H1 (cell line): ENCODE measurements around the gene IQCC. TPM values are rescaled to one million over a fixed set of nuclear protein-coding genes. Genes with fewer than 3 reads are reported as not detected.

Experiments used
- CTCF ChIA-PET: fragments of 300-600 bp; sonication (Branson Sonifier 250); formaldehyde crosslinking; loops from one replicate; lab custom pipeline; 2021; ENCODE audit not compliant: partially characterized antibody; lab: Charles Lee
- POLR2A ChIA-PET: fragments of 300-600 bp; sonication (Branson Sonifier 250); formaldehyde crosslinking; loops from one replicate; lab custom pipeline; 2021; ENCODE audit warnings: inconsistent platforms; ENCODE audit not compliant: partially characterized antibody; lab: Charles Lee
- DNase-seq, 2 experiments: peaks; one replicate each; pipeline versions ENCODE4 v3.0.0 to v3.0.0-alpha.2; 2010 to 2022; ENCODE audit warnings: low spot score in 2 of 2, low read depth in 1 of 2, mixed read lengths in 1 of 2
- FAIRE-seq: peaks from 2 replicates; lab custom pipeline; 2011; peaks lifted over from hg19 to GRCh38; lab: Jason Lieb, UNC
- H2AFZ ChIP-seq: 2 replicates; pipeline ENCODE4 v1.8.1; 2012; ENCODE audit warnings: low read length, inconsistent platforms
- H2AK5ac ChIP-seq: 2 replicates; pipeline ENCODE4 v1.6.1; 2013; ENCODE audit warnings: low read depth, low read length
- H2BK120ac ChIP-seq: replicated peaks from 2 replicates; pipeline ENCODE3; 2013; ENCODE audit warnings: low read depth, low read length, inconsistent platforms
- H2BK12ac ChIP-seq: 2 replicates; pipeline ENCODE4 v1.6.1; 2013; ENCODE audit warnings: low read depth, low read length
- H2BK15ac ChIP-seq: 2 replicates; pipeline ENCODE4 v1.6.1; 2013; ENCODE audit warnings: low read length
- H2BK20ac ChIP-seq: 2 replicates; pipeline ENCODE4 v1.6.1; 2013; ENCODE audit warnings: low read length
- H2BK5ac ChIP-seq: 2 replicates; pipeline ENCODE4 v1.6.1; 2013; ENCODE audit warnings: low read depth, low read length
- H3K14ac ChIP-seq: 2 replicates; pipeline ENCODE4 v1.6.1; 2013; ENCODE audit warnings: inconsistent platforms; ENCODE audit not compliant: insufficient read length
- H3K18ac ChIP-seq: 2 replicates; pipeline ENCODE4 v1.6.1; 2013; ENCODE audit warnings: low read length; ENCODE audit errors: extremely low read depth
- H3K23ac ChIP-seq: 2 replicates; pipeline ENCODE4 v1.6.1; 2013; ENCODE audit warnings: inconsistent platforms; ENCODE audit not compliant: insufficient read length
- H3K23me2 ChIP-seq: 2 replicates; pipeline ENCODE4 v1.6.1; 2013; ENCODE audit warnings: low read depth, low read length
- H3K27ac ChIP-seq: 2 replicates; pipeline ENCODE4 v1.6.1; 2011; ENCODE audit warnings: low read depth, low read length, inconsistent platforms
- H3K27me3 ChIP-seq, 4 experiments: replicated peaks in 1 of 4; 1 replicate in 1 of 4; 2 replicates in 3 of 4; pipeline versions ENCODE4 v1.6.1 to v1.8.1; 2011 to 2013; ENCODE audit warnings: low read length in 3 of 4, mild to moderate bottlenecking in 3 of 4, inconsistent platforms in 2 of 4, mixed read lengths in 2 of 4, moderate library complexity in 1 of 4; ENCODE audit not compliant: control insufficient read depth in 3 of 4, insufficient read depth in 3 of 4; ENCODE audit errors: extremely low read depth in 1 of 4
- H3K36me3 ChIP-seq, 4 experiments: 2 replicates each; pipeline versions ENCODE4 v1.6.1 to v1.8.1; 2011 to 2013; ENCODE audit warnings: mild to moderate bottlenecking in 4 of 4, low read length in 3 of 4, moderate library complexity in 2 of 4, control low read depth in 1 of 4, inconsistent platforms in 1 of 4; ENCODE audit not compliant: insufficient read depth in 4 of 4, control insufficient read depth in 2 of 4
- H3K4ac ChIP-seq: replicated peaks from 2 replicates; pipeline ENCODE3; 2013; ENCODE audit warnings: low read length, low read depth, mixed read lengths, inconsistent platforms; ENCODE audit not compliant: insufficient read length
- H3K4me1 ChIP-seq, 4 experiments: replicated peaks in 1 of 4; 1 replicate in 1 of 4; 2 replicates in 3 of 4; pipeline versions ENCODE4 v1.6.1 to v1.8.1; 2011 to 2013; ENCODE audit warnings: low read length in 3 of 4, inconsistent platforms in 2 of 4, mixed read lengths in 1 of 4; ENCODE audit not compliant: insufficient read depth in 4 of 4, control insufficient read depth in 3 of 4
- H3K4me2 ChIP-seq, 2 experiments: 2 replicates each; pipeline versions ENCODE4 v1.6.1 to v1.8.1; 2011 to 2013; ENCODE audit warnings: low read depth in 2 of 2, low read length in 2 of 2, control low read depth in 1 of 2, inconsistent platforms in 1 of 2, mild to moderate bottlenecking in 1 of 2; ENCODE audit not compliant: insufficient read depth in 1 of 2
- H3K4me3 ChIP-seq, 4 experiments: fragments of 200-600, 300-600 bp in 1 of 4; sonication (generic), shearing (Covaris generic), sonication (Bioruptor Twin) in 1 of 4; 2 replicates each; pipeline versions ENCODE4 v1.5.1 to v1.8.1; 2011 to 2016; ENCODE audit warnings: low read length in 4 of 4, low read depth in 3 of 4, control low read depth in 2 of 4, inconsistent platforms in 2 of 4, mild to moderate bottlenecking in 2 of 4, mixed read lengths in 1 of 4, moderate library complexity in 1 of 4; ENCODE audit not compliant: insufficient read depth in 2 of 4; ENCODE audit errors: extremely low read depth in 1 of 4
- H3K56ac ChIP-seq: replicated peaks from 2 replicates; pipeline ENCODE3; 2013; ENCODE audit warnings: low read depth, mild to moderate bottlenecking, mixed read lengths, low read length, inconsistent platforms; ENCODE audit not compliant: insufficient read length
- H3K79me1 ChIP-seq: 2 replicates; pipeline ENCODE4 v1.6.1; 2013; ENCODE audit warnings: low read depth, low read length, control low read depth
- H3K79me2 ChIP-seq, 2 experiments: 2 replicates each; pipeline versions ENCODE4 v1.6.1 to v1.8.1; 2012 to 2013; ENCODE audit warnings: low read length in 2 of 2, mild to moderate bottlenecking in 2 of 2, inconsistent platforms in 1 of 2; ENCODE audit not compliant: insufficient read depth in 2 of 2, control insufficient read depth in 1 of 2
- H3K9ac ChIP-seq, 4 experiments: replicated peaks in 1 of 4; 1 replicate in 1 of 4; 2 replicates in 3 of 4; pipeline versions ENCODE4 v1.6.1 to v1.8.1; 2011 to 2013; ENCODE audit warnings: low read depth in 3 of 4, low read length in 3 of 4, control low read depth in 2 of 4, mild to moderate bottlenecking in 2 of 4, moderate library complexity in 2 of 4, inconsistent platforms in 1 of 4; ENCODE audit errors: extremely low read depth in 1 of 4
- H3K9me3 ChIP-seq, 2 experiments: 2 replicates each; pipeline versions ENCODE4 v1.6.1 to v1.8.1; 2012 to 2013; ENCODE audit warnings: mild to moderate bottlenecking in 2 of 2, moderate library complexity in 2 of 2, control low read depth in 1 of 2, inconsistent platforms in 1 of 2, low read depth in 1 of 2, low read length in 1 of 2, mixed read lengths in 1 of 2; ENCODE audit not compliant: insufficient read depth in 2 of 2
- H4K20me1 ChIP-seq, 2 experiments: replicated peaks in 1 of 2; 2 replicates each; pipeline versions ENCODE3 to v1.8.1; 2011 to 2013; ENCODE audit warnings: inconsistent platforms in 2 of 2, low read length in 2 of 2, mild to moderate bottlenecking in 1 of 2; ENCODE audit not compliant: insufficient read depth in 2 of 2, control insufficient read depth in 1 of 2
- H4K5ac ChIP-seq: 2 replicates; pipeline ENCODE4 v1.6.1; 2013; ENCODE audit warnings: low read length, low read depth, mixed read lengths, inconsistent platforms; ENCODE audit not compliant: insufficient read length
- H4K8ac ChIP-seq: 2 replicates; pipeline ENCODE4 v1.8.0; 2013; ENCODE audit warnings: mild to moderate bottlenecking, moderate library complexity, low read length, inconsistent platforms; ENCODE audit not compliant: insufficient read depth; ENCODE audit errors: extremely low read depth
- H4K91ac ChIP-seq: replicated peaks from 2 replicates; pipeline ENCODE3; 2013; ENCODE audit warnings: low read length, mixed read lengths, inconsistent platforms; ENCODE audit not compliant: insufficient read length
- GTF2F1 ChIP-seq: IDR thresholded peaks from 2 replicates; pipeline ENCODE4 v1.6.1; 2012; ENCODE audit warnings: low read depth, low read length, improper control_type of control experiment, borderline replicate concordance
- JUN ChIP-seq: IDR thresholded peaks from 2 replicates; pipeline ENCODE4 v1.6.1; 2011; ENCODE audit warnings: low read depth, mild to moderate bottlenecking, improper control_type of control experiment, low read length
- NRF1 ChIP-seq: IDR thresholded peaks from 2 replicates; pipeline ENCODE4 v1.6.1; 2011; ENCODE audit warnings: mild to moderate bottlenecking, low read depth, low read length, improper control_type of control experiment
- PHF8 ChIP-seq: fragments of 200-600 bp; sonication (generic); conservative IDR thresholded peaks from 2 replicates; pipeline ENCODE4 v1.7.1; 2012; ENCODE audit warnings: low read depth, mild to moderate bottlenecking, inconsistent platforms, low read length, moderate library complexity
- POLR2A ChIP-seq, 2 experiments: IDR thresholded peaks; 1 replicate in 1 of 2; 2 replicates in 1 of 2; pipeline ENCODE4 v1.6.1; 2011; ENCODE audit warnings: low read depth in 2 of 2, low read length in 2 of 2, mild to moderate bottlenecking in 2 of 2; ENCODE audit errors: control extremely low read depth in 1 of 2
- SAP30 ChIP-seq: fragments of 300-600 bp; sonication (generic); IDR thresholded peaks from 2 replicates; pipeline ENCODE4 v1.7.1; 2012; ENCODE audit warnings: low read length, moderate library complexity, mild to moderate bottlenecking, inconsistent platforms; ENCODE audit not compliant: insufficient read depth, insufficient replicate concordance
- SIN3A ChIP-seq, 2 experiments: IDR thresholded peaks in 1 of 2; conservative IDR thresholded peaks in 1 of 2; 2 replicates each; pipeline ENCODE4 v1.6.1; 2011 to 2012; ENCODE audit warnings: low read length in 2 of 2, improper control_type of control experiment in 1 of 2, low read depth in 1 of 2, mild to moderate bottlenecking in 1 of 2
- TAF1 ChIP-seq: IDR thresholded peaks from 2 replicates; pipeline ENCODE4 v1.6.1; 2011; ENCODE audit warnings: mild to moderate bottlenecking, low read depth, low read length
- TAF7 ChIP-seq: optimal IDR thresholded peaks from 2 replicates; pipeline ENCODE3; 2011; ENCODE audit warnings: low read depth, mild to moderate bottlenecking, inconsistent platforms, low read length, moderate library complexity, borderline replicate concordance
- ZNF274 ChIP-seq: IDR thresholded peaks from 2 replicates; pipeline ENCODE4 v1.7.0; 2012; ENCODE audit warnings: low read length, borderline replicate concordance; ENCODE audit errors: extremely low read depth
- WGBS, 2 experiments: shearing (Covaris generic) in 1 of 2; methylation state at CpG; one replicate each; pipeline versions ENCODE4 v1.1.6 to v1.1.7; 2013 to 2015; ENCODE audit warnings: low lambda C conversion rate in 2 of 2, mixed read lengths in 2 of 2, inconsistent platforms in 1 of 2, low coverage in 1 of 2, missing lambda C conversion rate in 1 of 2; ENCODE audit not compliant: insufficient replicate concordance in 2 of 2, insufficient coverage in 1 of 2, insufficient read length in 1 of 2; ENCODE audit errors: extremely low coverage in 1 of 2, missing lambda C conversion rate in 1 of 2; 5-methylcytosine and 5-hydroxymethylcytosine counted together
- polyA plus RNA-seq, 7 experiments: library from polyadenylated mRNA; depleted of rRNA in 3 of 7; stranded (reverse) in 5 of 7; unstranded in 2 of 7; fragments of >200 nt in 5 of 7; fragments of 200-250 nt in 2 of 7; gene quantifications; 1 replicate in 5 of 7; 2 replicates in 1 of 7; 4 replicates in 1 of 7; pipeline versions ENCODE4 v1.2.1 to v1.2.3, GENCODE V29; 2011 to 2013; ENCODE audit warnings: missing spikeins in 2 of 7, mixed read lengths in 2 of 7
- total RNA-seq: library from RNA; stranded (reverse); fragmentation: NEBNext Ultra II Directional; extraction: Animal tissue kit (Norgen Biotek cat#: 25700); gene quantifications from 2 replicates; pipeline ENCODE4 v1.2.1, GENCODE V29; 2021

The IQCC gene
- total and polyA plus RNA-seq, 2 of the 8 experiments (the other 6 are each of a cell fraction or from before 2014, with no cell fraction given), result 2.5 to 4.2 TPM

- Histone ChIP-seq H4K8ac (peak overlapping the region; percentile 58; the same call in 1 of the 2 replicates), H3K9ac (peak overlapping the region; percentile 52 to 67 (median 56); a peak in 6 of 7 replicates), H3K14ac (no peak overlapping the region), H2BK5ac (no peak overlapping the region; the same call in 1 of the 2 replicates), H3K56ac (peak overlapping the region; percentile 40), H3K27me3 (no peaks in the 10 kb centered on the region), H3K23ac (no peak overlapping the region), H3K4me1 (peaks cover 8 to 15% (median 10%) of the 10 kb centered on the region in 4 experiments; a peak in 6 of 7 replicates)
- DNase-seq, result peak in 1 of 2 experiments; percentile 61
- CTCF ChIA-PET, result interaction anchor here (0.5 kb wide), 1 partner anchor 338 kb away, joined by 4 read pairs; no protein-coding TSS in a partner anchor
- POLR2A ChIA-PET, result interaction anchor here (0.7 to 18.1 kb wide), 21 partner anchors 8 to 214 kb away, joined by 3 to 332 read pairs (median 5); partner anchors contain the start of genes BSDC1, CCDC28B, HDAC1 and IQCC
- WGBS, 2 experiments, result 28% methylated on average over 34 of the region's 36 CpGs; no CpG with 5 or more reads in 1 of the 2 experiments
- TF ChIP-seq TAF7 (no peak), POLR2A (IDR thresholded peaks at IDR 0.05; ENCODE audit: control extremely low read depth in 1 of 2, low read depth in 2 of 2, low read length in 2 of 2) (no peak), NRF1 (no peak), SIN3A (conservative IDR thresholded peaks at IDR 0.05 in 1 of 2, IDR thresholded peaks at IDR 0.05 in 1 of 2; ENCODE audit: low read depth in 1 of 2, low read length in 2 of 2) (0 out of 4 replicates have a peak, but pooled peaks of 1 of the 2 experiments have one; percentile 27), GTF2F1 (no peak), SAP30 (peak; percentile 65), JUN (no peak), ZNF274 (no peak), TAF1 (no peak), PHF8 (no peak; the same call in 1 of the 2 replicates)
- TF ChIP-seq, all 59 proteins: peak for 2
- H2BK120ac ChIP-seq, result no peak overlapping the region
- peaks cover 0 to 4% of the 10 kb centered on the region in 2 experiments for H4K20me1 ChIP-seq
- peak overlapping the region; percentile 69; the same call in 1 of the 2 replicates for H3K27ac ChIP-seq
- H3K36me3 ChIP-seq, result peaks cover 10 to 36% (median 23%) of the 10 kb centered on the region in 4 experiments
- H2BK12ac ChIP-seq, result no peak overlapping the region
- H3K23me2 ChIP-seq, result peaks cover 2% of the 10 kb centered on the region; the same call in 1 of the 2 replicates
- no peak overlapping the region for H4K91ac ChIP-seq
- H3K4me3 ChIP-seq, result peak overlapping the region; percentile 44 to 89 (median 76)
- H2AFZ ChIP-seq, result no peak overlapping the region
- H2BK20ac ChIP-seq, result no peak overlapping the region
- no peak for FAIRE-seq
- no peak overlapping the region for H2AK5ac ChIP-seq
- H2BK15ac ChIP-seq, result no peak overlapping the region
- peak overlapping the region; percentile 46 for H3K4ac ChIP-seq
- no peaks in the 10 kb centered on the region for H3K9me3 ChIP-seq
- peak overlapping the region; percentile 82 to 91 for H3K4me2 ChIP-seq
- H3K79me1 ChIP-seq, result peaks cover 3% of the 10 kb centered on the region; the same call in 1 of the 2 replicates
- peak overlapping the region; percentile 69 for H4K5ac ChIP-seq
- no peak overlapping the region; the same call in 1 of the 2 replicates for H3K18ac ChIP-seq
- H3K79me2 ChIP-seq, result peaks cover 7 to 37% of the 10 kb centered on the region in 2 experiments
Observed at GRCh38 chr1:32180186-32181060, 25.0 kb upstream of the IQCC start.
